ENCODE results near the gene NUDT1.

Gene NUDT1

GRCh38 chr7:2282185-2282751, 40.2 kb downstream of the NUDT1 start:
- DNase-seq (ENCODE audit: low read depth) = no peak
- no peak overlapping the region for H3K4me3 ChIP-seq (ENCODE audit: low read depth, low read length)

DNA sequence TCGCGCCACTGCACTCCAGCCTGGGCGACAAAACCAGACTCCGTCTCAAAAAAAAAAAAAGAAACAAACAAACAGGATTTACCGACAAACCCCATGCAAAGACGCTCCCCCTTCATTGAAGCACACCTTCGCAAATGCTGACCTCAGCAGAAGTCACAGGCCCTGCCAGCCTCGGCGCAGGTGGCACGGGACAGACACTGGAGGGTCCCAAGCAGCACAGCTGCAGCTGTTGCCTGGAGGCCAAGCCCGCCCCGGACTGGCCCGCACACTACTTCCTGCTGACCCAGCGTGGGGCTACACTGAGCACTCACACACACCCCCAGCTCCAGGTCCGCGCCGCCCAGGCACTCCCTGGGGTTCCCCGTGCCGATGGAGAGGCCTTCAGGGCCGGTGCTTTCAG, 41.0 kb downstream of the NUDT1 start:
- no peak for DNase-seq (ENCODE audit: low read depth)
- no peak overlapping the region for H3K4me3 ChIP-seq (ENCODE audit: low read depth, low read length)

- no peak for DNase-seq (ENCODE audit: low read depth)
- H3K4me3 ChIP-seq (ENCODE audit: low read depth, low read length) = no peak overlapping the region
Observed at GRCh38 chr7:2287745-2288144, 45.7 kb downstream of the NUDT1 start.

DNA sequence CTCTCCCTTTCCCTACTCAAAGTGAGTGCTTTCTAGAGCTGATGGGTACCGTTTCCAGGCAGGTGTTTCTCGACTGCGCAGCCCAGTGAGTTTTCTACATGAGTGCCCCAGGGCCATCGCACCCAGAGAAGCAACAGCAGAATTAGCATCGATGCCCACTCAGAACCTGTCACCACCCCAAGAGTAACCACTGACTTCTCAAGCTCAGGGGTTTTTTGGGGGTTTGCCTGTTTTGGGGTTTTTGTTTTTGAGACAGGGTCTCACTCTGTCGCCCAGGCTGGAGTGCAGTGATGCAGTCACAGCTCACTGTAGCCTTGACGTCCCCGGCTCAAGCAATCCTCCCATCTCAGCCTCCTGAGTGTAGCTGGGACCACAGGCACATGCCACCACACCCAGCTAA, 46.5 kb downstream of the NUDT1 start:
- H3K4me3 ChIP-seq (ENCODE audit: low read depth, low read length) = no peak overlapping the region
- no peak for DNase-seq (ENCODE audit: low read depth)

DNA sequence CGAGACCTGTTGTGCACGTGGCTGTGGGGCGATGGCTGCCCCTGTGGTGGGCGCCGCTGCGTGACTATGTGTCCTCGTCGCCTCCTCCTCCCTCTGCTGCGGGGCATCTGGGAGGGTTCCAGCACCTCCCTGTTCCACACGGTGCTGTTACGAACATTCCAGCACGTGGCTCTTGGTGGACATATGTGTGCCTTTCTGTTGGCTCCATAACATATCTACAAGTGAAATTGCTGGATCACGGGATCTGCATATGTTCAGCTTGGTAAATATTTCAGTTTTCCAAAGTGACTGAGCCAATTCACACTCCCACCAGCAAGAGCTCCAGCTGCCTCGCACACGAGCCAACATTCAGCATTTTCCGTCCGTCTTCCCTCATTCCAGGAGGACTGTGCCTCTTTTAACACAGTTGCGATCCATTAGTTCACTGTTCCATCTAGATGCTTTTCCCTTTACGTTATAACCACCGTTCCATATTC, 47.1 kb downstream of the NUDT1 start:
- DNase-seq (ENCODE audit: low read depth) = no peak

DNA sequence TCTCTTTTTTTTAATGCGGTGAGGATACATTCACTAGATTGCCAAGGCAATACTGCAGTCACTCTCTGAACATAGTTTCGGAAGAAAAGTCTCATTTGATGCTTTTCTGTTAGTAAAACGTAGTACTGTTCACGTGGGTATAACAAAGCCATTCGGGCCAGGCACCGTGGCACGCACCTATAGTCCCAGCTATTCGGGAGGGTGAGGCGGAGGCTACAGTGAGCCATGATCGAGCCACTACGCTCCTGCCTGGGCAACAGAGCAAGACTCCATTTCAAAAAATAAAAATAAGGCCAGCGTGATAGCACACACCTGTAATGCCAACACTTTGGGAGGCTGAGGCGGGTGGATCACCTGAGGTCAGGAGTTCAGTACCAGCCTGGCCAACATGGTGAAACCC, 47.6 kb downstream of the NUDT1 start:
- no peak for DNase-seq (ENCODE audit: low read depth)
- H3K4me3 ChIP-seq (ENCODE audit: low read depth, low read length) = no peak overlapping the region

More for the DNA sequence above, 47.1 kb downstream of the NUDT1 start:
- H3K4me3 ChIP-seq (ENCODE audit: low read depth, low read length) = no peak overlapping the region

GRCh38 chr7:2290877-2291276, 48.9 kb downstream of the NUDT1 start:
- no peak overlapping the region for H3K4me3 ChIP-seq (ENCODE audit: low read depth, low read length)
- no peak for DNase-seq (ENCODE audit: low read depth)

DNA sequence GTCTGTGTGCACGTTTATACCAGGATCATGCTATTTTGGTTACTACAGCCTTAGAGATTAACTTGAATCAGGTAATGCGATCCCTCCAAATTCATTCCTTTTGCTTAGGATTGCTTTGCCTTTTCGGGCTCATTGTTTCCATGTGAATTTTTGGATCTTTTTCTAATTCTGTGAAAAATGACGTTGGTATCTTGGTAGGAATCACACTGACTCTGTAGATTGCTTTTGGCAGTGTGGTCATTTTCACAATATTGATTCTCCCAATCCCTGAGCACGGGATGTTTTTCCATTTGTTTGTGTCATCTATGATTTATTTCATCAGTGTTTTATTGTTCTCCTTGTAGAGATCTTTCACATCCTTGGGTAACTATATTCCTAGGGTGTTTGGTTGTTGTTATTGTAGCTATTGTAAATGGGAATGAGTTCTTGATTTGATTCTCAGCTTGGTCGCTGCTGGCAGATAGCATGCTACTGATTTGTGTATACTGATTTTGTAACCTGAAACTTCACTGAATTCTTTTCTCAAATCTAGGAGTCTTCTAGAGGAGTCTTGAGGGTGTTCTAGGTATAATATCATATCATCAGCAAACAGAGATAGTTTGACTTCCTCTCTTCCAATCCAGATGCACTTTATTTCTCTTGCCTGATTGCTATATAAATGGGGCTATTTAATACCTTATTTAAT, 54.1 kb downstream of the NUDT1 start:
- no peak overlapping the region for H3K4me3 ChIP-seq (ENCODE audit: low read depth, low read length)
- no peak for DNase-seq (ENCODE audit: low read depth)

DNA sequence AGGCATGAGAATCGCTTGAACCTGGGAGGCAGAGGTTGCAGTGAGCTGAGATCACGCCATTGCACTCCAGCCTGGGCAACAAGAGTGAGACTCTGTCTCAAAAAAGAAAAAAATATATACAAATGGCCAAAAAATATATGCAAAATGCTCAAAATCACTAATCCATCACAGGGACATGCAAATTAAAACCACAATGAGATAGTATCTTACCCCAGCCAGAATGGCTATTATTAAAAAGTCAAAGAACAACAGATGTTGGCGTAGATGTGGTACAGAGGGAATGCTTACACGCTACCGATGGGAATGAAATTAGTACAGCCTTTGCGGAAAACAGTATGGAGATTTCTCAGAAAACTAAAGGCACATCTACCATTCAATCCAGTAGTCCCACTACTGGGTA, 54.8 kb downstream of the NUDT1 start:
- H3K4me3 ChIP-seq (ENCODE audit: low read depth, low read length) = no peak overlapping the region
- no peak for DNase-seq (ENCODE audit: low read depth)

GRCh38 chr7:2299131-2299829, 57.3 kb downstream of the NUDT1 start:
- H3K4me3 ChIP-seq (ENCODE audit: low read depth, low read length) = no peak overlapping the region
- DNase-seq (ENCODE audit: low read depth) = peak; percentile 70

DNA sequence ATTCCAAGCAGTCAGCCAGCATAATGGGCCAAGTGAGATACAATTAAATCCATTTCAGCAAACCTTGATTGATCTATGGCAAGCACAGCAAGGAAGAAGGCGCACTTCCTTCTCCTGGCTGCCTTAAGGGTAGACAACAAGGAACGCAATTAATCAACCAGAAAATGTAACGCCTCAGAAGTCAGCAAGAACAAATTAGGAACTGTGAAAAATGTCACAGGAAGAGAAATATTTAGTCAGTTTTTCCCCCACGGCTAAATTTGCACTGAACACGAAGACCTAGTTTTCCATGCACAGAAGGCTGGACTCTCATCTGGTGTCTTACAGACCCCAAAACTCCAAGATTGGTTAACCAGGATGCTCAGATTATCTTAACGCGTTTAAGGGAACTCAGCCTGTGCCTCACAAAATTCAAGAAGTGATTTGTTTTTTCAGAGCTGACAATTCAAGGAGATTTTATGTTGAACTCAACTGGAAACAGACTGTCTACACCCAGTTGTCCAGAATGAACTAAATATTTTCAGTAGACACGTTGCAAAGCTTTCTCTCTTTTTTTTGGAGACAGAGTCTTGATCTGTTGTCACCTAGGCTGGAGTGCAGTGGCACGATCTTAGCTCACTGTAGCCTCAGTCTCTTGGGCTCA, 58.0 kb downstream of the NUDT1 start:
- H3K4me3 ChIP-seq (ENCODE audit: low read depth, low read length) = no peak overlapping the region
- DNase-seq (ENCODE audit: low read depth) = no peak
